ENCODE results near the gene XPR1. TPM values are rescaled to one million over a fixed set of nuclear protein-coding genes. Genes with fewer than 3 reads are reported as not detected.

XPR1 gene
- total and polyA plus RNA-seq, 2 donors (not counting 1 experiment from before 2014, with no cell fraction given): 2.8 to 22.3 TPM

- peaks cover 8% of the 10 kb centered on the region for H3K27me3 Mint-ChIP-seq
- no peaks in the 10 kb centered on the region for H3K79me2 ChIP-seq (ENCODE audit: control insufficient read depth, insufficient read depth, low read length)
- no peaks in the 10 kb centered on the region for H3K9me3 ChIP-seq (ENCODE audit: control extremely low read depth in 1 of 3, control insufficient read depth in 2 of 3, insufficient read depth in 1 of 3, low read length in 2 of 3)
- no peak overlapping the region for H3K9ac ChIP-seq (ENCODE audit: low read length)
- peaks cover 15 to 24% of the 10 kb centered on the region in 2 donors for H3K4me1 ChIP-seq (ENCODE audit: control insufficient read depth in 2 of 2, insufficient read depth in 2 of 2, low read length in 2 of 2)
- ATAC-seq (ENCODE audit: low read depth) (no peak), DNase-seq (no peak)
- no peak overlapping the region for H3K27ac ChIP-seq (ENCODE audit: low read length in 2 of 2)
- no peaks in the 10 kb centered on the region for H4K20me1 ChIP-seq (ENCODE audit: control insufficient read depth, insufficient read depth, low read length, poor library complexity, severe bottlenecking)
- no peak overlapping the region for H3K4me2 ChIP-seq (replicated peaks; ENCODE audit: low read depth, low read length, poor library complexity, severe bottlenecking)
- peaks cover 0 to 5% (median 0%) of the 10 kb centered on the region in 4 experiments for H3K27me3 ChIP-seq (replicated peaks in 1 of 4; ENCODE audit: control extremely low read depth in 1 of 4, control insufficient read depth in 3 of 4, insufficient read depth in 4 of 4, low read length in 3 of 4)
- no peak overlapping the region for H3K4me3 Mint-ChIP-seq
- H3K27ac Mint-ChIP-seq: no peak overlapping the region
- peaks cover 14% of the 10 kb centered on the region for H3K4me1 Mint-ChIP-seq
- no peak overlapping the region for H3K4me3 ChIP-seq (ENCODE audit: control extremely low read depth in 1 of 5, extremely low read depth in 1 of 5, insufficient read depth in 1 of 5, low read depth in 2 of 5, low read length in 4 of 5)
- no peaks in the 10 kb centered on the region for H3K36me3 ChIP-seq (replicated peaks in 1 of 2; ENCODE audit: control extremely low read depth in 1 of 2, control insufficient read depth in 1 of 2, extremely low read depth in 1 of 2, insufficient read depth in 2 of 2, low read length in 1 of 2)
- ChIA-PET POLR2A (no interaction called here), CTCF (no interaction called here)
- no peak overlapping the region for H2AFZ ChIP-seq (ENCODE audit: insufficient read depth, low read depth, low read length, poor library complexity, severe bottlenecking)
- no peaks in the 10 kb centered on the region for H3K9me3 Mint-ChIP-seq (ENCODE audit: insufficient read depth)
- TF ChIP-seq EZH2 (IDR thresholded peaks at IDR 0.05; ENCODE audit: borderline replicate concordance, insufficient read depth, low read depth, low read length, poor library complexity, severe bottlenecking): no peak
- TF ChIP-seq CTCF (IDR thresholded peaks at IDR 0.05): no peak
- 27% methylated on average over 5 of the region's 5 CpGs for WGBS (ENCODE audit: insufficient coverage)
- intact Hi-C loops (cut with micrococcal nuclease): no loop called here
Measured at GRCh38 chr1:180930687-180931086, 298.9 kb downstream of the XPR1 start.

GRCh38 chr1:180931529-180931928 lies 299.7 kb downstream of the XPR1 start:
- Mint-ChIP-seq H3K27ac (no peak overlapping the region), H3K9me3 (ENCODE audit: insufficient read depth) (no peaks in the 10 kb centered on the region), H3K27me3 (peaks cover 8% of the 10 kb centered on the region), H3K4me3 (no peak overlapping the region), H3K4me1 (peaks cover 19% of the 10 kb centered on the region)
- DNase-seq: no peak
- POLR2A ChIA-PET: no interaction called here
- Histone ChIP-seq H3K27ac (ENCODE audit: low read length in 2 of 2) (no peak overlapping the region), H3K27me3 (replicated peaks in 1 of 4; ENCODE audit: control extremely low read depth in 1 of 4, control insufficient read depth in 3 of 4, insufficient read depth in 4 of 4, low read length in 3 of 4) (no peaks in the 10 kb centered on the region), H3K9ac (ENCODE audit: low read length) (no peak overlapping the region), H3K9me3 (ENCODE audit: control extremely low read depth in 1 of 3, control insufficient read depth in 2 of 3, insufficient read depth in 1 of 3, low read length in 2 of 3) (no peaks in the 10 kb centered on the region), H3K4me3 (ENCODE audit: control extremely low read depth in 1 of 5, extremely low read depth in 1 of 5, insufficient read depth in 1 of 5, low read depth in 2 of 5, low read length in 4 of 5) (no peak overlapping the region), H3K36me3 (replicated peaks in 1 of 2; ENCODE audit: control extremely low read depth in 1 of 2, control insufficient read depth in 1 of 2, extremely low read depth in 1 of 2, insufficient read depth in 2 of 2, low read length in 1 of 2) (no peaks in the 10 kb centered on the region), H3K4me1 (ENCODE audit: control insufficient read depth in 2 of 2, insufficient read depth in 2 of 2, low read length in 2 of 2) (peaks cover 18 to 25% of the 10 kb centered on the region in 2 donors), H2AFZ (ENCODE audit: insufficient read depth, low read depth, low read length, poor library complexity, severe bottlenecking) (no peak overlapping the region), H3K79me2 (ENCODE audit: control insufficient read depth, insufficient read depth, low read length) (no peaks in the 10 kb centered on the region), H4K20me1 (ENCODE audit: control insufficient read depth, insufficient read depth, low read length, poor library complexity, severe bottlenecking) (no peaks in the 10 kb centered on the region), H3K4me2 (replicated peaks; ENCODE audit: low read depth, low read length, poor library complexity, severe bottlenecking) (no peak overlapping the region)
- no peak for TF ChIP-seq CTCF (IDR thresholded peaks at IDR 0.05)
- no peak for TF ChIP-seq EZH2 (IDR thresholded peaks at IDR 0.05; ENCODE audit: borderline replicate concordance, insufficient read depth, low read depth, low read length, poor library complexity, severe bottlenecking)
- CTCF ChIA-PET: no interaction called here
- intact Hi-C loops (cut with micrococcal nuclease): no loop called here
- ATAC-seq (ENCODE audit: low read depth): no peak
- WGBS (ENCODE audit: insufficient coverage): 11% methylated on average over 1 of the region's 4 CpGs

All from B cell (primary cell).